OCI-LY1 (cell line): ENCODE measurements around the gene CLUH.

Experiments
- EZH2 ChIP-seq: fragments of 200-600 bp; sonication (generic), shearing (Covaris generic); IDR thresholded peaks from 2 replicates; pipeline ENCODE4 v1.8.0; 2017; ENCODE audit warnings: borderline replicate concordance, mixed run types, mild to moderate bottlenecking, antibody characterized with exemption, low read length, moderate library complexity, mixed read lengths
- TF ChIP-seq, protein P1 (sequence below): fragments of 200-600 bp; sonication (generic), shearing (Covaris generic); IDR thresholded peaks from 2 replicates; pipeline ENCODE4 v1.5.1; 2017; ENCODE audit warnings: mild to moderate bottlenecking, antibody characterized with exemption, low read length, moderate library complexity, mixed read lengths

DNA sequence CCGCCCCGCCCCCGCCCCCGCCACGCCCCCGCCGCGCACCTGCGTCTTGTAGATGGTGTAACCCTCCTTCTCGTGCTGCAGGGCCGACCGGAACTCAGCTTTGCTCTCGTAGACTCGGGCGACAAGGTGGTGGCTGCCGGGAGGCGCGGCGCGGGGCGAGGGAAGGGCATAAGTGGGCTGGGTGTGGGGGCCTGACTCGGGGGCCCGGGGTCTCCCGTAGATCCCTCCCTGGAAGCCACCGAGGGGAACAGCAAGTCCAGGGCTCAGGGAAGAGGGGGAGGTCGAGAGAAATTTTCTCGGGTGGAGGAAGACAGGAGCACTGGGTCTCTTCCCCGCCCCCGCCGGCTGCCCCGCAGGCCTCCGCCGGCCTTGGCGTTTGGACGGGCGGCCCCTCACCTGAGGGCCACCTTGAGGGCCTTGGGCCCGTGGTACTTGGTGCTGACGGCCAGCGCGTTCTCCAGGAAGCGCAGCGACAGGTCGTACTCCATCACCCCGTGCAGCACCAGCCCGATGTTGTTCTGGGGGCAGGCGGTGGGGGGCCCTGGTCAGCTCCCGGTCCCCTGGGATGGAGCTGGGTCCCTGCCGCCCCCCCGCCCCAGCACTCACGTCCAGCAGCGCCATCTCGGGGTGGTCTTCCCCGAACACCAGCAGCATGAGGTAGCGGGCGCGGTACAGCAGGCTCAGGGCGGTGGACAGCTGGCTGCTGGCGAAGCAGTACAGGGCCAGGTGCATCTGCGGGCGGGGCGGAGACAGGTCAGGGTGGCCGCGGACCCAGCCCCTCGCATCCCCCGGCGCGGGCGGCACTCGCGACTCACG is 19.4 kb downstream of the CLUH start:
- TF ChIP-seq, protein P1, sequence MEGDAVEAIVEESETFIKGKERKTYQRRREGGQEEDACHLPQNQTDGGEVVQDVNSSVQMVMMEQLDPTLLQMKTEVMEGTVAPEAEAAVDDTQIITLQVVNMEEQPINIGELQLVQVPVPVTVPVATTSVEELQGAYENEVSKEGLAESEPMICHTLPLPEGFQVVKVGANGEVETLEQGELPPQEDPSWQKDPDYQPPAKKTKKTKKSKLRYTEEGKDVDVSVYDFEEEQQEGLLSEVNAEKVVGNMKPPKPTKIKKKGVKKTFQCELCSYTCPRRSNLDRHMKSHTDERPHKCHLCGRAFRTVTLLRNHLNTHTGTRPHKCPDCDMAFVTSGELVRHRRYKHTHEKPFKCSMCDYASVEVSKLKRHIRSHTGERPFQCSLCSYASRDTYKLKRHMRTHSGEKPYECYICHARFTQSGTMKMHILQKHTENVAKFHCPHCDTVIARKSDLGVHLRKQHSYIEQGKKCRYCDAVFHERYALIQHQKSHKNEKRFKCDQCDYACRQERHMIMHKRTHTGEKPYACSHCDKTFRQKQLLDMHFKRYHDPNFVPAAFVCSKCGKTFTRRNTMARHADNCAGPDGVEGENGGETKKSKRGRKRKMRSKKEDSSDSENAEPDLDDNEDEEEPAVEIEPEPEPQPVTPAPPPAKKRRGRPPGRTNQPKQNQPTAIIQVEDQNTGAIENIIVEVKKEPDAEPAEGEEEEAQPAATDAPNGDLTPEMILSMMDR = no peak
- no peak for TF ChIP-seq EZH2
